ENCODE results near the gene ZNF582.
A peak's percentile ranks its signal among the peaks of the same experiment; 100 is the strongest.

ZNF582 gene

DNA sequence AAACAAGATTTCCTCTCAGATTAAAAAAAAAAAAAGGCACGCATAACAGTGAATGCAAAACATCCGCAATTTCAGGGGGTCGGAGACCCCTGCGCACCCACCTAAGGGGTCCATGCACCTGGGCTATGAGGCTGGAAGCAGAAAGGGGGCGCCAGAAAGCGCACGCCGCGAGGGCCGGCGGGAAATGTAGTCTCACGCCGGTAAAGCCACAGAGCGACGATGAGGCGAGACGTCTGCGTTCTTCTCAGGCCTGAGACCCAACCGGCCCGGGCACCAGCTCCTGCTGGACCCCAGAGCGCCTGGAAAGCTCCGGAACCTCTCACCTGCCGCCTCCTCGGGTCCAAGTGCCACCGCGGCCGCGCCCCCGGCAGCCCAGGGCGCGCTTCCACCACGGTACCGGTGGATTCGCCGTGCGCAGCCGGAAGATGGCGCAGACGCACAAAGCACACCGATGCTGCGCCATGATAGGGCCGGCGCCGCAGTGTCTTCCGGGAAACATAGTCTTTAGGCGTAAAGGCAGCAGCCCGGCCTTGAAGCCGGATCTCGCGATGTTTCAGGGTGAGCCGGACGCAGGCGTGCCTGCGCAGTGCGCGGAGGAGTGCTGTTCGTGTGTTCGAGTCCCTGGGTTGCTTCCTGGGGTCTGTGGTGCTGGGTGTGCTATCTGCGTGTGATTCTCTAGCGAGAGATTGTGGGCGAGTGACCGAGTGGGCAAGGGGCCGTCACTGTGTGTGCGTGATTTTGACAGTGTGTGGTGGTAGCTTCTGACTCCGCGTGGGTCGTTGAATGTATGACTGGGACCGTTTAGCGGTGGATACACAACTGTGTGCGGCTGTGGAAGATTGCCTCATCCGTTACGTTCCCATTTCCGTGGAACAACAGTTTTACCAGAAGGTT lies at the start of gene ZNF582:
TSS of gene ZNF582 (minus strand) at position 416 of the 894 bp plus-strand sequence. CDS start 1,782 bp downstream, outside the sequence.
- H3K4me3 ChIP-seq (ENCODE audit: low read depth, low read length) = peak within 1 kb of the TSS; percentile 73
- peak; percentile 93 for DNase-seq (ENCODE audit: low read depth)

DNA sequence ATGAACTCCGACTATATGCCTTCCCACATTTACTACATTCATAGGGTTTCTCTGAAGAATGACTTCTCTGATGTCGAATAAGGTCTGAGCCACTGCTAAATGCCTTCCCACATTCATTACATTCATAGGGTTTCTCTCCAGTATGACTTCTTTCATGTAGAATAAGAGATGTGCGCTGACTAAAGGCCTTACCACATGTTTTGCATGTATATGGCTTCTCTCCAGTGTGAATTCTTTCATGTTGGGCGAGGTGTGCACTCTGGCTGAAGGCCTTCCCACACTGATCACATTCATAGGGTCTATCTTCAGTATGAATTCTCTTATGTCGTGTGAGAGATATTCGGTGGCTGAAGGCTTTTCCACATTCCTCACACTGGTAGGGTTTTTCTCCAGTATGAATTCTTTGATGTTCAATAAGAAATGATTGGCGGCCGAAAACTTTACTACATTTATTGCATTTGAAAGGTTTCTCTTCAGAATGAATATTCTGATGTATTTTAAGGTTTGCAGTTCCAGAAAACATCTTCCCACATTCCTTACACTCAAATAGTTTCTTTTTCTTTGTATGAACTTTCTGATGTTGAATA lies 48.0 kb upstream of the ZNF582 start:
- no peak for DNase-seq (ENCODE audit: low read depth)
- H3K4me3 ChIP-seq (ENCODE audit: low read depth, low read length) = no peak overlapping the region

DNA sequence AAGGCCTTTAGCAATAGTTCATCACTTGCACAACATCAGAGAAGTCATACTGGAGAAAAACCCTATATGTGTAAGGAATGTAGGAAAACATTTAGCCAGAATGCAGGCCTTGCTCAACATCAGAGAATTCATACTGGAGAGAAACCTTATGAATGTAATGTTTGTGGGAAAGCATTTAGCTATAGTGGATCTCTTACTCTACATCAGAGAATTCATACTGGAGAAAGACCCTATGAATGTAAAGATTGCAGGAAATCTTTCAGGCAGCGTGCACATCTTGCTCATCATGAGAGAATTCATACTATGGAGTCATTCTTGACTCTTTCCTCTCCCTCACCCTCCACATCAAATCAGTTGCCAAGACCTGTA lies 30.6 kb upstream of the ZNF582 start:
- no peak for DNase-seq (ENCODE audit: low read depth)
- H3K4me3 ChIP-seq (ENCODE audit: low read depth, low read length) = no peak overlapping the region

DNA sequence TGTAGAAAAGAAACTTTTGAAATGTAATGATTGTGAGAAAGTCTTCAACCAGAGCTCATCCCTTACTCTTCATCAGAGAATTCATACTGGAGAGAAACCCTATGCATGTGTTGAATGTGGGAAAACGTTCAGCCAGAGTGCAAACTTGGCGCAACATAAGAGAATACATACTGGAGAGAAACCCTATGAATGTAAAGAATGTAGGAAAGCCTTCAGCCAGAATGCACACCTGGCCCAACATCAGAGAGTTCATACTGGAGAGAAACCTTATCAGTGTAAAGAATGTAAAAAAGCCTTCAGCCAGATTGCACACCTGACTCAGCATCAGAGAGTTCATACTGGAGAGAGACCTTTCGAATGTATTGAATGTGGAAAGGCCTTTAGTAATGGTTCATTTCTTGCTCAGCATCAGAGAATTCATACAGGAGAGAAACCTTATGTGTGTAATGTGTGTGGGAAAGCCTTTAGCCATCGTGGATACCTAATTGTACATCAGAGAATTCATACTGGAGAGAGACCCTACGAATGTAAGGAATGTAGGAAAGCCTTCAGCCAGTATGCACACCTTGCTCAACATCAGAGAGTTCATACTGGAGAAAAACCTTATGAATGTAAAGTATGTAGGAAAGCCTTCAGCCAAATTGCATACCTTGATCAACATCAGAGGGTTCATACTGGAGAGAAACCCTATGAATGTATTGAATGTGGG lies 30.1 kb upstream of the ZNF582 start:
- no peak overlapping the region for H3K4me3 ChIP-seq (ENCODE audit: low read depth, low read length)
- no peak for DNase-seq (ENCODE audit: low read depth)

DNA sequence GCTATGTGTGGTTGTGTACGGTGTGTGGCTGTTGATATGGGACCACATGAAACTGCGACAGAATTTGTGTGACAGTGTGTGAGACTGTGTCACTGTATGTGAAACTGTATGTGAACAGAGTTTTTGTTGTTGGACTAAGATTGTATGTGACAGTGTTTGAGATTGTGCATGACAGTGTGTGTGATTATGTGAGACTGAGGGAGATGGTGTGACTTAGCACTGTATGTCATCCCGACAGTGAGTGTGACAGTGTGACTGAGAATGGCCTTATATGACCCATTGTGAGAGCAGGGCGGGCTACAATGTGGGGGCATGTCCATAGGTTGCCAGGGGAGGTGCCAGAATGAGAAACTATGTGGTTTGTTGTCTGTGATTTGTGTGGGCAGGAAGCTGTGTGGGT lies 11.7 kb upstream of the ZNF582 start:
- H3K4me3 ChIP-seq (ENCODE audit: low read depth, low read length) = peak overlapping the region; percentile 90

DNA sequence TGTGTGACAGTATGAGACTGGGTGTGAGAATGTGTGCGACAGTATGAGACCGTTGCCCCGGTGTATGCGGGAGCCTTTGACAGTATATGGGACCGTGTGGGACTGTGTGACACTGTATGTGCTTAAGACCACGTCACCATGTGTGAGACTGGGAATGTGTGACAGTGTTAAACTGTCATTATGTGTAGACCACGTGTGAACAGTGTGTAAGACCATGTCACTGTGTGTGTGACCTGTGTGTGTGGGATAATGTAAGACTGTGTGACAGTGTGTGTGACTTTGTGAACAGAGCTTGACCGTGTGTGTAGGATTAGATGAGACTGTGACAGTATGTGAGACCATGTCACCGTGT lies 11.3 kb upstream of the ZNF582 start:
- H3K4me3 ChIP-seq (ENCODE audit: low read depth, low read length) = peak overlapping the region; percentile 90
- no peak for DNase-seq (ENCODE audit: low read depth)

More for the DNA sequence above, 11.7 kb upstream of the ZNF582 start:
- no peak for DNase-seq (ENCODE audit: low read depth)

DNA sequence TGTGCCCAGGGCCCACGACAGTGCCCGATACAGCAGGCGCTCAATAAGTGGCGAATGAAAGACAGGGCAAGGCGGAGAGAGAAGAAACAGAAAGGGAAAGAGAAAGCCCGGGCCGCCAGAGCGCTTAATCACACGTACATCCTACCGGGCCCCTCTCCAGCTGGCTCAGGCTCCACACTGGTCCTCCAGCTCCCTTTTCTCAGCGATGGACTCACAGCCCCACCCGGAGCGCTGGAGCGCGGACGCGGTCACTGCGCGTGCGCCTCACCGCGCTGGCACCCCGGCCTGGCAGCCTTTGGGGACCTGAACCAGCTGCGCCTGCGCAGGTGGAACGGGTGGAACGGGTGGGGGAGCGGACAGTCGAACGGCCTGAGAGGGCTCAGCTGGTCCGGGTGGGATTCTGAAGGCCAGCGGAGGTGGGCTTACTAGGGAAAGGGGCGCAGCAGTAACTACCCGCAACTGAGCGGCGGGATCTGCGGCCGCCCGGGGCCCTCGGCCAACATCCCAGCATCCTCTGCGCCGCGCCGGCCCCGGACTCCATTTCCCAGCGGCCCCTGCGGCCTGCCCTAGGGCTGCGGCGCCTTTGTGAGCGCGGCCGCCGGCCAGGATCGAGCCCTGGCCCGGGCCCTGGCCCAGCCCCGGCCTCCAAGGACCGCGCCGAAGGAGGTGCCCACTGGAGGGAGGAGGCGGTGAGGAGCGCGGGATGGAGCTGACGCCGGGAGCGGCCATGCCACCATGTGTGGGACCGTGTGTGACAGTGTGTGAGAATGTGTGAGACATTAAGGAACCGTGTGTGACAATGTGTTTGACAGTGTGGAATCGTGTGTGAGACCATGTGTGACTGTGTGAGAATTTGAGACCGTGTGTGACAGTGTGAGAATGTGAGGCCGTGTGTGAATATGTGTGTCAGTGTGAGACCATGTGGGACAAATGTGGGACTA lies 10.7 kb upstream of the ZNF582 start, which contains the start of gene ZNF583:
TSS of gene ZNF583 (plus strand) at position 569 of the 941 bp plus-strand sequence. CDS start 2,783 bp downstream, outside the sequence.
- H3K4me3 ChIP-seq (ENCODE audit: low read depth, low read length) = peak within 1 kb of the TSS; percentile 90
- DNase-seq (ENCODE audit: low read depth) = peak; percentile 91

DNA sequence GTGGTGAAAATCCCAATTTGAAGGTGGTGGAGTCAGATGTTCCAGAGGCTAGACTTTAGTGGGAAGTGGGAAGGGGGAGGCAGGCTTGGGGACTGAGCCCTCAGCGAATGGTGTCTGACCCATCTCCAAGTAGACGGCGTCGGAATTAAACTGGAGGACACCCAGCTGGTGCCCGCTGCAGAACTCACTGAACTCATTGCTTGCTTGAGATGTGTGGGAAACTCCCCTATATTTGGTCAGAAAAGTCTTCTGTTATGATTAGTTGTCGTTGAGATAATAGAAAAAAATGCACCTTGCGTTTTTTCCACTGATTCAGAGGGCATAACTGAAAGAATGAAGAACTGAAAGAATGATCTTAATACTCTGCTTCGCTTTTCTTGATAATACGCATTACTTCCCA lies 9.9 kb upstream of the ZNF582 start:
- no peak for DNase-seq (ENCODE audit: low read depth)
- peak overlapping the region; percentile 90 for H3K4me3 ChIP-seq (ENCODE audit: low read depth, low read length)

DNA sequence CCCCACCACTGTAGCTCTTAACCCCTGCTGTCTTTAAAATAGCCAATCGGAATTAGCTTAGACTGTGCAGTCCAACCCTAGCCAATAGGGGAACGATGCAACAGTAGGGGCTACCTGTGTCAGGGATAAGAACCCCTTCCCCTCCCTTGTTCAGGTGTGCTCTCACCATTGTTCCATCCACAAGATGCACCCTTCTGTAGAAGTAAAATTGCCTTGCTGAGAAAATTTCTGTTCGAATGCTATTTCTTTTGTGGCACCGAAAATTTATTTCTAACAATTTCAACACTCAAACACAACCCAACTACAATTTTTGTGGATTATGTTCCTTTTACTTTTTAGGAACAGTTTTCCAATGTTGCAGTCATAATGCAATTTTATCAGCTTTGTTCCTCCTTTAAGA lies 7.2 kb upstream of the ZNF582 start:
- H3K4me3 ChIP-seq (ENCODE audit: low read depth, low read length) = no peak overlapping the region
- no peak for DNase-seq (ENCODE audit: low read depth)

DNA sequence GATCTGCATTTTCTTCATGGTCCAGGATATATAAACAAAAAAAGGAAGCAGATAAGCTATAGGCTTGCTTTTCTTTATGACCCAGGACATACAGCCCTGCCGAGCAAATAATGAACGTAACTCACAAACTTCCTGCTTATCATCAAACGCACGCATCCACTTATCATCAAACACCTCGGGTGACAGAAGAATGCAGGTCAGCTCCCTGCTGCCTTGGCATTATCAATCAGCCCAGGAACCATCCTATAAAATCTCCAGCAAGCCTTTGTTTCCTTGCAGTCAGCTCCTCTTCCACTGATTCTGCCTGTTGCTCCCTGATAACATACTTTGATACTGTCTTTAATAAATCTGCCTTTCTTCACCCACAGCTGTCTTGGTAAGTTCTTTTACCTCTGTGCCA lies 5.5 kb upstream of the ZNF582 start:
- no peak overlapping the region for H3K4me3 ChIP-seq (ENCODE audit: low read depth, low read length)
- DNase-seq (ENCODE audit: low read depth) = no peak

DNA sequence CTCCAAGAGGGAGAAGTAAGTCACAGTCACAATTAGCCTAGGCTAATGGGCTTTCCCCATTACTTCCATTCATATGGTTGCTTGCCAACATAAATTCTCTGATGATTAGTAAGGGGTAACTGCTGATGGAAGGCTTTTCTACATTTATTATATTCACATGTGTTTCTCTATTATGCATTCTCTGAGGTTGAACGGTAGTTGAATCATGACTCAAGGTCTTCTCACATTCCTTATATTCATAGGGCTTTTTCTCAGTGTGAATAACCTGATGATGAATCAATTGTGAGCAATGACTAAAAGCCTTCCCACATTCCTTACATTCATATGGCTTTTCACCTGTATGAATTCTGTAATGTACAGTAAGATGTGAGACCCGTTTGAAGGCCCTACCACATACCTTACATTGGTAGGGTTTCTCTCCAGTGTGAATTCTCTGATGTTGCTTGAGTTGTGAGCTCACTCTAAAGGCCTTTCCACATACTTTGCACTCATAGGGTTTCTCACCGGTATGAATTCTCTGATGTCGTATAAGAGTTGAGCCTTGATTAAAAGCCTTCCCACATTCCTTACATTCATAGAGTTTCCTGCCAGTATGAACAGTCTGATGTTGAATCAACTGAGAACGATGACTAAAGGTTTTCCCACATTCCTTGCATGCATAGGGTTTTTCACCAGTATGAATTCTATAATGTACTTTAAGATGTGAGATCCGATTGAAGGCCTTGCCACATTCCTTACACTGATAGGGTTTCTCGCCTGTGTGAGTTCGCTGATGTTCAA lies 9.3 kb downstream of the ZNF582 start:
- no peak for DNase-seq (ENCODE audit: low read depth)
- H3K4me3 ChIP-seq (ENCODE audit: low read depth, low read length) = no peak overlapping the region

DNA sequence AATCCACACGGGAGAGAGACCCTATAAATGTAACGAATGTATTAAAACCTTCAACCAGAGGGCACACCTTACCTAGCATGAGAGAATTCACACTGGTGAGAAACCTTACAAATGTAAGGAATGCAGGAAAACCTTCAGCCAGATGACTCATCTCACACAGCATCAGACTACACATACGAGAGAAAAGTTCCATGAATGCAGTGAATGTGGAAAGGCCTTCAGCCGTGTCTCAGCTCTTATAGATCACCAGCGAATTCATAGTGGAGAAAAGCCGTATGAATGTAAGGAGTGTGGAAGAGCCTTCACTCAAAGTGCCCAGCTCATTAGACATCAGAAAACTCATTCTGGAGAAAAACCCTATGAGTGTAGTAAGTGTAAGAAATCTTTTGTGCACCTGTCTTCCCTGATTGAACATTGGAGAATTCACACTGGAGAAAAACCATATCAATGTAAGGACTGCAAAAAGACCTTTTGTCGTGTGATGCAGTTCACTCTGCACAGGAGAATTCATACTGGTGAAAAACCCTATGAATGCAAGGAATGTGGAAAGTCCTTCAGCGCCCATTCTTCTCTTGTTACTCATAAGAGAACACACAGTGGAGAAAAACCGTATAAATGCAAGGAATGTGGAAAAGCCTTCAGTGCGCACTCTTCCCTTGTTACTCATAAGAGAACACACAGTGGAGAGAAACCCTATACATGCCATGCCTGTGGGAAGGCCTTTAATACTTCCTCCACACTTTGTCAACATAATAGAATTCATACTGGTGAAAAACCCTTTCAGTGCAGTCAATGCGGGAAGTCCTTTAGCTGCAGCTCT lies 16.0 kb downstream of the ZNF582 start:
- no peak overlapping the region for H3K4me3 ChIP-seq (ENCODE audit: low read depth, low read length)
- DNase-seq (ENCODE audit: low read depth) = no peak

DNA sequence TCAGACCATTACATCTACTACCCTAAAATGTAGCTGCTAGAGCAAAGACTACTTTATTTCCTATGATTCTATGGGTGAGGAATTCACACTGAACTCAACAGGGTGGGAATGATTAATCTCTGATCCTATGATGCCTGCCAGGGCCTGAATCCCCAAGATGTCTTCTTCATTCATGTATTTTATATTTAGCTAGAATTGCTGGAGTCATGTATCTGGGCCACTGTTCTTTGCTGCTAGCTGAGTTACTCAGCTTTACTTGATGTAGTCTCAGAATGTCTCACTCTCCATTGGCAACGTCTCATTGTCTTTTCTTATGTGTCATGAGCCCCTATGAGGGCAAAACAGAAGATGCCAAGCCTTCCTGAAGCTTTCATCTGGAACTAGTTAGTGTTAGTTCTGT lies 21.1 kb downstream of the ZNF582 start:
- H3K4me3 ChIP-seq (ENCODE audit: low read depth, low read length) = no peak overlapping the region
- no peak for DNase-seq (ENCODE audit: low read depth)

DNA sequence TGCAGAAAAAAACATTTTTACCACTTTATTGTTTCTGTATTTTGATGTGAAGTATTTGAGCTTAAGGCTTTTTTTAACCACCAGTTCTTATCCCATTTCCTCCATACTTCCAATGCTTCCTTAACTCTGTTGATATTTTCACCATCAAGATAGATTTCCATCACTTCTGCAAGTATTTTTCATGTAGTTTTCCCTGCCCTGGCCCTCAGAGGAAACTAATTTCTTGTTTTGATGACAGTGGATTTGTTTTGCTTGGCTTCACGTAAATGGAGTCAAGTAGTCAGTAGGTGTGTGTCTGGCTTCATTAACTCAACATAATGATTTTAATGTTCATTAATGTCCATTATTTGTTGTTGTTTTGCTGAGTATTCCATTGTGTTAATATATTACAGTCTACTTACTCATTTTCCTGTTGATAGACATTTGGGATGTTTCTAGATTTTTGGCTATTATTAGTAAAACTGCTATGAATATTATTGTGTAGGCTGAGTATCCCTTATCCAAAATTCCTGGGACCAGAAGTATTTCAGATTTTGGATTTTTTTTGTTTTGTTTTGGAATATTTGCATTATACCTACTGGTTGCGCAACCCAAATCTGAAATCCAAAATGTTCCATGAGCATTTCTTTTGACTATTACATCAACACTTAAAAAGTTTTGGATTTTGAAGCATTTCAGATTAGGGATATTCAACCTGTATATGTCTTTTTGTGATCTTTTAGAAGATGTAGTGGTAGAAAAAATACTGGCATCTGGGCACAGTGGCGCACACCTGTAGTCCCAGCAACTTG lies 23.3 kb downstream of the ZNF582 start:
- DNase-seq (ENCODE audit: low read depth) = no peak
- no peak overlapping the region for H3K4me3 ChIP-seq (ENCODE audit: low read depth, low read length)

DNA sequence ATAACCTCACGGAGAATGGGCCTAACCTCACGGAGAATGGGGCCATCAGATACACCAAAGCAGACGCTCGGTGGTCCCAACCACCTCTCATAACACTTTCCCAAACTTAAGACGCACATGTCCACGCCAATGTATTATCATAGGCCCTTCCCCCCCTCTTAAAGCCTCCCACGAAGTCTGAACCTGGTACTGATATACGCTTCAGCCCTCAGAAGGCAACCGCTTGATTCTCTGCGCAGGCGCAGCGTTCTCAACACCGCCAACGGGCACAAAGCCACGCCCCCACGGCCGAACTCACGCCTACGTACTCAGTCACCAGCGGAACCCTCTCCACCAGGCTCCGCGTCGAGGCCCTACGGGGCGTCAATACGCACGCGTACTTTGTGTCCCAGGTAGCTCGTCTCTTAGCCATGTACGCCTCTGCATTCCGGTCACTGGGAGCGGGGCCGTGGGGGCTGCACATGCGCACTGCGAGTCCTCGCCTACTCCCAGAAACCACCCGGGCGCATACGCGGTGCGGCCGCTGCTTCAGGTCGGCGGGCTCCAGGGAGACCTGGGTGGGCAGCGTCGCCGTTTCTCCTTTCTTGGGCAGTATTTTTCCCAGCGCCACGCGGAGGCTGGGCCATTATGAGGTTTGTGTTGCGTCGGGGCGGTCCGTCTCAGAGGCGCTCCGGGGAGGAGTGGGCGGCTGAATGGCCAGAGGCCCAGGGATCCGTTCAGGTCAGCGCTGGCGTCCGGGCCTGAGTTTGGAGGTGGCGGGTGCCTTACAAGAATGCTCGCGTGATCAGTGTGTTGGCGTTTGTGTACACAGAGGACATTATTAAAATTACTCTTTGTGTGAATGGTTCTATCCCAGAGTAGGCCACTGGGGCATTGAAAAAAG lies 25.3 kb downstream of the ZNF582 start:
- peak; percentile 87 for DNase-seq (ENCODE audit: low read depth)
- H3K4me3 ChIP-seq (ENCODE audit: low read depth, low read length) = peak overlapping the region; percentile 57

DNA sequence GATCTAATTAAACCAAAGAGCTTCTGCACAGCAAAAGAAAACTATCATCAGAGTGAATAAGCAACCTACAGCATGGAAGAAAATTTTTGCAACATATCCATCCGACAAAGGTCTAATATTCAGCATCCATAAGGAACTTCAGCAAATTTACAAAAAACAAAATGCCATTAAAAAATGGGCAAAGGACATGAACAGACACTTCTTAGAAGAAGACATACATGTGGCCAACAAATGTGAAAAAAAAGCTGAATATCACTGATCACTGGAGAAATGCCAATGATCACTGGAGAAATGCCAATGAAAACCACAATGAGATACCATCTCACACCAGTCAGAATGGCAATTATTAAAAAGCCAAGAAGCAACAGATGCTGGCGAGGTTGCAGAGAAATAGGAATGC lies 32.5 kb downstream of the ZNF582 start:
- no peak for DNase-seq (ENCODE audit: low read depth)
- H3K4me3 ChIP-seq (ENCODE audit: low read depth, low read length) = no peak overlapping the region

Data from skeletal muscle cell (primary cell).